Measurements from ENCODE around the gene PCDH9. TPM values are rescaled to one million over a fixed set of nuclear protein-coding genes. Genes with fewer than 3 reads are reported as not detected.
"Not testable (repeated sequence)": the region's sequence is repeated elsewhere in the genome, so short reads cannot be mapped to it uniquely, and the experiment has no call there.

Gene PCDH9
- polyA plus RNA-seq, 4 donors = 12.2 to 16.9 (median 14.7) TPM

GRCh38 chr13:67133476-67133875, 96.7 kb downstream of the PCDH9 start:
- DNase-seq (ENCODE audit: low read depth in 4 of 4, low spot score in 3 of 4) = no peak

DNA sequence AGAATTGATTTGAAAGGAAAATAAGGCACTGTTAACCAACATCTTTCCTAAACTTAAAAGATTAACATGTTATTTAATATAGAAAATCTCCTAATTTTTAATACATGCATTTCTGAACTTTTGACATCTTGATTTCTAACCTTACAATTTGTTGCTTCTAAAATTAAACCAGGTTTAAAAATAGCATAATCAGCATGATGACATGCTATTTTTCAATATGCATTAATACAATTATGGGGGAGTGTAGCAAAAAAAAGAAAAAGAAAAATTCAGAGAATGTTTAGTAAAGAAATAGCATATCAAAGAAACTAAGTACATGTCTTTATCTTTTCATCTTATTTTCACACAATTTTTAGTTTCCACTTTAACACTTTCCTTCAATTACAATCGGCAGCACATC, 98.7 kb downstream of the PCDH9 start:
- DNase-seq (ENCODE audit: low read depth in 4 of 4, low spot score in 3 of 4) = no peak

DNA sequence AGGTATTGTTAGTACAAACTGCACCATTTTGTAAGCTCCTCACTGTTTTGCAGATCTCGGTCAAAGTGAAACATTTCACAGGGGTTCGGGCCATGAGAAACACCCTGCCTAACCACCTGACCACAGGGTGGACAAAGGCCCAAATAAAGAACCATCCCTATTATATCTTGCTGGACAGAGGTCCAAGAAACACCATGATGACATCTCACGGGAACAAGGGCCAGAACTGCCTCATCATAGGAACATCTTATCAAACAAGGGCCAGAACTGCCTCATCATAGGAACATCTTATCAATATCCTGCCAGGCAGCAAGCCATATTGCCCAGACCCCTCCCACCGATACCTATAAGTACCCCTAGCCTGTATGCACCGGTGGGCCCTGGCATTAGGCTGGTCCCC, 99.7 kb downstream of the PCDH9 start:
- no peak for DNase-seq (ENCODE audit: low read depth in 4 of 4, low spot score in 3 of 4)

DNA sequence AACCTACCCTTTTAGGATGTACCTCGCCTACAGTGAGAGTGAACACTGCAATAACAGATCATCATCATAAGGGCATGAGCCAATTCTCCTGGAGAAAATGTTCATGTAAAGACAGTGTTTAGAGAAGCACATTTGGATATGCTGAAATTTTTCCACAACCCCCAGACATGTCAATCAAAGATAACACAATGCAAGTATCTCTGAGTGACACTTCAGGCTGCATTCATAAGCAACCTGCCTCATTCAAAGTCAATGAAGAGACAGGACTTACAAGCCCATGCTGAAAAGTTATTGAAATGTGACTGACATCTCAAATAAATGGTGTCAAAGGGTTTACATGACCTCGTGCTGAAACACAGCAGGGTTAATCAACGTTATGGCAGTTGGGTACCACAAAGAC, 102.0 kb downstream of the PCDH9 start:
- no peak for DNase-seq (ENCODE audit: low read depth in 4 of 4, low spot score in 3 of 4)

DNA sequence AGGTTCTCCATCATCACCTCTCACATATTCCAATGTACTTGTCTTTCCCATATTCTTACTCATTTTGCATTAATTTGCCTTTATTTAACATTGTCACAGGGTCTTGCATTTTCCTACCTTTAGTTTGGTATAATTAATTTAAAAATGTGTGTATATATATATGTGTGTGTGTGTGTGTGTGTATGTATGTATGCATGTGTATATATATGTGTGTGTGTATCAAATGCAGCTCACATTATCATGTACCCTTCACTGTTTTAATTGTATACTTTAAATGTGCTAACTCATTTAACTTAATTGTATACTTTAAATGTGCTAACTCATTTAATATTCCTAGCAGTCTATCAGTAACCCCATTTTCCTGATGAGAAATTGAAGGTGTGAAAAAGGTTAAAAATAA, 104.5 kb downstream of the PCDH9 start:
- DNase-seq (ENCODE audit: low read depth in 4 of 4, low spot score in 3 of 4) = no peak

DNA sequence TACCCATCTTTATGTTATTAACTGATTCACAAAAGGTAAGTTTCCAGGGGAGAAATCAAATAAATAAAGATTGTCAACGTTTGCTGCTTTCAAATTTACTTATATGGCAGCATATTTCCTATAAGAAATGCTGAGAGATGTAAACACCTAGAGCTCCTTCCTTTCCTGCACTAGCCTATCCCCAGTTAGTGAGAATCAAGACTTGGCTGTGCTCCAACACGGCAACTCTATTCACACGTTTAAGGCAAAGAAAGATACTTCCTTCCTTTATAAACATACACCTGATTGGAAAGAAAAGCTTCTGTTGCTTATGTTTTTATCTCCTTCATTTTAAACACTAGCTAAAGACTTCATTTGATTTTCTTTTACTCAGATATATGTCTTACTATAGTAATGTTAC, 107.0 kb downstream of the PCDH9 start:
- DNase-seq (ENCODE audit: low read depth in 4 of 4, low spot score in 3 of 4) = no peak

GRCh38 chr13:67122251-67122650, 107.9 kb downstream of the PCDH9 start:
- DNase-seq (ENCODE audit: low read depth in 4 of 4, low spot score in 3 of 4) = no peak

DNA sequence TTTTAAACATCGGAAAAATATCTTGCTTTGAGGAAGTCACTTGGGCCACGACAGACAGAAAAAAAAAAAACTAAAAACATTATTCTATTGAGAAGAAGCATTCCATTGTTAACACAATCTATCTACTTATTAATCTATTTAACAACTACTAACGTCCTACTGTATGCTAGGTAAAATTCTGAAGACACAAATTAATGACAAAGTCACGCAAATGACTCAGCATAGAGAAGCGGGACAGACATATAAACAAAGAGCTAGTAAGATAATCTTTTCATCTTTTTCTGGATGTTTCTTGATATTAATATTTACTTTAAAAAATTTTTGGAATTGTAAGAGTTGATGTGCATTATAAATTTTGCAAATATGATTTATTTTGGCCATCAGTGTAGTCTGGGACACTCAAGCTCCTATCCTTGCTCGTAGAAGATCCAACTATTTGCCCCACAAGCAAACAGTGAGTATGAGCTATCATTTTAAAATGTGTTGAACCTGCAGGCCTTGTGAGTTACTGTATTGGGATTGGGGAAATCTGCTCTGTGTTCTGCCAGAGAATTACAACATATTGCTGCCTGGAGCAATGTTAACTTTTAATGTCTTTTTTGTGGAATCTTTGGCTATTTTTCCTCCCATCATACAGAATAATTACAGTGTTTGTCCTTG, 109.1 kb downstream of the PCDH9 start:
- DNase-seq (ENCODE audit: low read depth in 4 of 4, low spot score in 3 of 4) = no peak

GRCh38 chr13:67119481-67119894, 110.6 kb downstream of the PCDH9 start:
- DNase-seq (ENCODE audit: low read depth in 4 of 4, low spot score in 3 of 4) = no peak

- no peak for DNase-seq (ENCODE audit: low read depth in 4 of 4, low spot score in 3 of 4)
These were observed 111.9 kb downstream of the PCDH9 start for GRCh38 chr13:67118277-67118676.

GRCh38 chr13:67117010-67117550, 113.1 kb downstream of the PCDH9 start:
- DNase-seq (ENCODE audit: low read depth in 4 of 4, low spot score in 3 of 4) = no peak

DNA sequence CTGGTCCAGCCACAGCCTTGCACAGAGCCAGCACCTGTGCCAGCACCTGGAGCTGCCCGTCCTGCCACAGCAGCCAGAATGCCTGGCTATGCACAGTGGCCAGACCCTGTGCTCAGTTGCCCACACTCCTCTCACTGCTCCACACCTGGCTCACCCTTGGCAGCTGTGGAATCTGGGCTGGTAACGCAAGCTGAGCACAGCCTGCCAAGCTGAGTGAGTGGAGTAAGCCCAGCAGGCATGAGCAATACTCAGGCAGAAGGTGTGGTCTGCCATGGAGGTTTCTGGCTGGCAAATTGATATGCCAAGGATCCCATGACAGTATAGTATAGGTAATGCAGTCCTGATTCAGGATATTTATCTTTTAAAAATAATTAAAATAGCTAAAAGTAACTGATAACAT, 122.2 kb downstream of the PCDH9 start:
- DNase-seq (ENCODE audit: low read depth in 4 of 4, low spot score in 3 of 4) = no peak

- DNase-seq (ENCODE audit: low read depth in 4 of 4, low spot score in 3 of 4) = no peak
These were observed 123.6 kb downstream of the PCDH9 start for GRCh38 chr13:67106502-67107057.

DNA sequence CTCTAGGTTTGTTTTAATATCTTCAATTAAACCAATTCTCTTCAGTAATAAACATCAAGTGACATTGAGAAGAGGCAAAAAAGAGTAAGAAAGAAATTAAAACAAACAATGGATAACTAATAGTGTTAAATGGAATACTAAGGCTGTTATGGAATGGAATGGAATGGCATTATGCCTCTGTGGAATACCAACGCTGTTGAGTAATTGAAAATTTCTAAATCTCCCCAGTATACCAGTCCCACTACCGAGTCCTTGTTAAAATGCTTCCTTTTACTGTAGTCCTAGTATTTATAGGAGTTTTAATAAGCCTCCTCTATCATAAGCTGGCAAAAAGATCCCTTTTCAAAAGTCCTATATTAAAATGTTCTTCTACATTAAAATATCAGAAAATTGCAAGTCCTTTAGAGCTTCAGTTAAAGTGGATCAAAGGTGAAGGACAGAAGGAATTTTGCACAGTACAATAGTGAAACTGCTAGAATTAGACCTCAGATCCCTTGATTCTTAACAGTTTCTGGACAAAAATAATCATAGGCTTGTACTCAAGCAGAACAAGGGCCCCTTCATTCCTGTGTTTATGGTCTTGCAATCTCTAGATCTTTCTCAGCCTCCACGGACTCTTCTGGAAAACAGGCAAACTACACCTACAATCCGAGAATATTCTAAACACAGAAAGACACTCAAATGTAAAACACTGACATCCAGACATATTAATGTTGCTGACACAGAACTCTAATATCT, 128.2 kb downstream of the PCDH9 start:
- no peak for DNase-seq (ENCODE audit: low read depth in 4 of 4, low spot score in 3 of 4)

DNA sequence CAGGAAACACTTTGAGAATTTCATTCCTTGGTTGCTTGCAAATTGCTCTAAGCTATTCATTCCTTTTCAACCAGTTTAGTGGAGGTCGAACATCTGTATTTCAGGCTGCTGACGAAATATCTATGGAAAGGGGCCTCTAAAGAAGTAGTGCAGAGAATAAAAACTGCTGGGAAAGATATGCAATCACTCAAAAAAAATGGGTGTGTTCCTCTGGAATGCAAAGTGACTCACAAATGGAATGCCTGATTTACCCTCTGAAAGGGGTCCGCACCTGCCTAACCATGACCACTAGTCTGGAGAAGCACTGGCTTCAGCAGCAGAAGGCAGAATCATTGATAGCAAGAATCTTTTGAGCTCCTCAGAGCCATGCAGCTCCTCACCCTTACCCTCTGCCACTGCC, 129.4 kb downstream of the PCDH9 start:
- DNase-seq (ENCODE audit: low read depth in 4 of 4, low spot score in 3 of 4) = no peak

DNA sequence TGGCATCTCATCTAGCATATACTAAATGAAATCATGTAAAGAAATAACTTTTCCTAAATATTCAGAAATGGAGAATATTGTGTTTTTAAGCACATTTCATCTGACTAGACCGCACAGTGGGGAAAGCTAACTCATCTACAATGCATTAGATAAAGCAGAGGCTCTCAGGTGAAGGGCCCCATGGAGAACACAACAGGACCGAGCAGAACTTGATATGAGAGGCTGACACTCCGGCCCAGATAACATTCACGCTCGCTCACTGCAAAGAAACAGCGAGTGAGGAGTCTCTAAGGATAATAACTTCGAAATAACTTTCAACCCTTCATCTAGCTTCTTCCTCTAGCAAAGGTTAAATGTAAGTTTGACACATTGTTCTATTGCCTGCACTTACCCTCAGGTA, 130.6 kb downstream of the PCDH9 start:
- DNase-seq (ENCODE audit: low read depth in 4 of 4, low spot score in 3 of 4) = no peak

DNA sequence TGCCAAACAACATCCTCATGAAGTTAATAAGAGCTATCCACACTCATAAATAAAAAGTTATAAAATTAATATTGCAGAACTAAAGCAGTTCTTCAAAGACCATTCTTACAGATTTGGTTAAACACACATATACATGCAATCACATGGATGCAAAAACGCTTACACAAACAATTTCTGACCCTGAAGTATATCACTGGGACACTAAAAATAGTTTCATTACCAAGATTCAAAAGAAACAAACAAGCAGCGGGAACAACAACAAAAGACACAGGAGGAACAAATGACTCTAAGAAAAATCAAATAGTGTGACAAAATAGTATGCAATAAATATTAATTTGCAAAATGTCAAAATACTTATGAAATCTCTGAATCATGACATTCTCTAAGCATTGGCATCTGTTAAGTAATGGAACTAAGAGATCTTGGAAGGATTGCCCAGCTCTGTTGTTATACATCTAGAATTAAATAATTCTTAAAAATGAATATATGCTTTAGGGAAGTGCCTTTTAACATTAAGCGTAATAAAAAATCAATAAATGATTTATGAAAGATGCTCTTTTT, 132.2 kb downstream of the PCDH9 start:
- no peak for DNase-seq (ENCODE audit: low read depth in 4 of 4, low spot score in 3 of 4)

DNA sequence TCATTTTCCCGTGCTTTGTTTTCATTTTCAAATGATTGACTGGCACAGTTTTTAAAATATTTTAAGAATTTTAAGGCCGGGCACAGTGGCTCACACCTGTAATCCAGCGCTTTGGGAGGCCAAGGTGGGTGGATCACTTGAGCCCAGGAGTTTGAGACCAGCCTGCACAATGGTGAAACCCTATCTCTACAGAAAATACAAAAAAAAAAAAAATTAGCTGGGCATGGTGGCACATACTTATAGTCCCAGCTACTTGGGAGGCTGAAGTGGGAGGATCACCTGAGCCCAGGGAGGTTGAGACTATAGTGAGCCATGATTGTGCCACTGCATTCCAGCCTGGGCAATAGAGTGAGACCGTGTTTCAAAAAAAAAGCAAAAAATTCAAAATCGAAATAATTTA, 133.2 kb downstream of the PCDH9 start:
- not testable (repeated sequence) for DNase-seq (ENCODE audit: low read depth in 4 of 4, low spot score in 3 of 4)

GRCh38 chr13:67096418-67096817, 133.7 kb downstream of the PCDH9 start:
- no peak for DNase-seq (ENCODE audit: low read depth in 4 of 4, low spot score in 3 of 4)

DNA sequence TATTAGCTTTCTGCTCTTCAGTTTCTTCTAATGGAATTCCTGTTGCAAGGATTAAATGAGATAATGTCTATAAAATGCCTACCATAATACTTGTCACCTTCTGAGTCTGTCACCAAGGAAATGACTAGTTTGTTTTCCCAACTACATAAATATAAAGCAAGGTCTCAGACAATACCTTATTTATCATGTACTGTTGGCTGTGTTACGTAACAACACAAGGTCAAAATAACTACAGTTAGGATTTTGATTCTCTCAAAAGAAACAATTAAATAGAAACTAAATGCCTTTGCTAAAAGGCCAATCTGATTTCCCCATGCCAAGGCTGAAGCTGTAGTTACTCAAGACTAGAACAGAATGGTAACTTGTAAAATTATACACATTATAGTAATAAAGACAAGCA, 134.5 kb downstream of the PCDH9 start:
- DNase-seq (ENCODE audit: low read depth in 4 of 4, low spot score in 3 of 4) = no peak

DNA sequence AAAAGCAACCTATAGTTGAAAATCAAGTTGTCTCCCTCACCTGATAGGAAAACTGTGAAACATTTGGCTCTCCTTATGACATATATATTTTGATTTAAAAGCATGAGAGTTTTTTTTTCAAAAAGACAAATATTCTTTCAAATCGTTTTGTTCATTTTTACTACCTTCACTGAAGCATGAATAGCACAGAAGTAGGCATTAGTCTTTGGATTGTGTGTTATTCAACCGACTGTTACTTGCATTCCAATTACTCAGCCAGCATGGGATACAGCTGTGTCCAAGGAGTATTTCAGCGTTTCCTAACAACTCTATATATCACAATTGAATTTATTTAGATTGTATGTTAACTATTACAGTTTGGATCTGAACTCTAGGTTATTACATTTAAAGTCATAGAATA, 135.2 kb downstream of the PCDH9 start:
- no peak for DNase-seq (ENCODE audit: low read depth in 4 of 4, low spot score in 3 of 4)

- DNase-seq (ENCODE audit: low read depth in 4 of 4, low spot score in 3 of 4) = no peak
These were observed 136.1 kb downstream of the PCDH9 start for GRCh38 chr13:67094078-67094477.

Measured in left renal pelvis (tissue), 4 donors.